GM13976 (cell line): Measurements from ENCODE around the gene VENTX.

Experiments
- DNase-seq: peaks from one replicate; pipeline ENCODE4 v3.0.0; 2012; ENCODE audit warnings: low spot score
- CTCF ChIP-seq: IDR thresholded peaks from 2 replicates; pipeline ENCODE4 v1.5.1; 2012; ENCODE audit warnings: borderline replicate concordance, mild to moderate bottlenecking; ENCODE audit not compliant: insufficient read depth; ENCODE audit errors: extremely low read depth, missing control alignments, control extremely low read depth
- in situ Hi-C: fragments of 300-500 bp; cut with MboI; formaldehyde crosslinking; loops from one replicate; pipeline ENCODE4 v1.12.0; 2022; ENCODE audit warnings: low sequenced_read_pairs, mixed read lengths, inconsistent platforms; ENCODE audit not compliant: unreplicated experiment

VENTX gene

GRCh38 chr10:133266056-133266795 is 28.6 kb downstream of the VENTX start:
- no peak for DNase-seq
- TF ChIP-seq CTCF = no peak
- in situ Hi-C loops = no loop called here

DNA sequence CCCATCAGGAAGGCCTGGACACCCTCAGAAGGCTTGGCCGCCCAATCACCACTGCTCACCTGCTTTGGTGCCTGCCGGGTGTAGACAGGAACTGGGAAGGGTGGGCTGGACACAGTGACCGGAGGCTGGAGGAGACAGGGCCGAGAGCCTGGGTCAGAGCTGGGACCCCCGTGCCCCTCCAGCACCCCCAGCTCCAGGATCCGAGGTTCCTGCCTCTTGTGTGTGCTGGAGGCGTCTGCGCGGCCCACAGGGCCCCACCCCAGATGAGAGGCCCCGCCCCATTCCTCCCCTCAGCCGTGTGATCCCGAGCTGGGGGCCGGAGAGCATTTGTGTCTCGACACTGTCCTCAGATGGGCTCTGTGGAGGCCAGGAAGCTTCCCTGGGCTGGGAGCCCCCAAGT is 29.6 kb downstream of the VENTX start:
- no peak for DNase-seq
- no peak for TF ChIP-seq CTCF
- in situ Hi-C loops = no loop called here

DNA sequence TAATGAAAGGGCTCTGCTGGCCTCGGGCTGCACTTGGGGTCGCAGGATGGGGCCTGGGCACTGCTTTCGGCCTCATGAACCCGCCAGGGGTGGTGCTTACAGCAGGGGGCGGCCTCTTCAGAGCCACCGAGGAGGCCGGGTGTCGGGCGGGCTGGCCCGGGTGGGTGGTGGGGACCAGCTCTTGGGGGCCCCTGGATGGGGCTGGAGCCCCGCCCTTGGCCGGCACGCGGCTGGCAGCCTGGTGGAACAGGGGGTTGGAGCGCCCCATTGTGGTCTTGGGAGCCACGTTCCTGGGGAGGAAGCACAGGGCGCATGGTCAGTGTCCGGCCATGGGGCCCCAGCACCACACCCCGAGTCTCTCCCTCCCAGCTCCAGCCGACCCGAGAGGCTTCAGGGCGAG is 30.2 kb downstream of the VENTX start:
- no peak for DNase-seq
- no peak for TF ChIP-seq CTCF
- in situ Hi-C loops = no loop called here

GRCh38 chr10:133268532-133268931 is 30.9 kb downstream of the VENTX start:
- in situ Hi-C loops = no loop called here
- TF ChIP-seq CTCF = no peak
- DNase-seq = no peak

GRCh38 chr10:133269367-133269766 is 31.7 kb downstream of the VENTX start:
- TF ChIP-seq CTCF = no peak
- DNase-seq = no peak
- in situ Hi-C loops = no loop called here

- no peak for TF ChIP-seq CTCF
- in situ Hi-C loops = no loop called here
- DNase-seq = no peak
These were observed 32.5 kb downstream of the VENTX start for GRCh38 chr10:133270204-133270603.
